HG02884 (cell line): Measurements from ENCODE around the gene MECP2.

Source experiments
- ATAC-seq: cut with Tn5 transposase; IDR thresholded peaks from one replicate; pipeline ENCODE4 v1.9.1; 2021; ENCODE audit warnings: mild to moderate bottlenecking, moderate library complexity; ENCODE audit not compliant: unreplicated experiment

MECP2 gene

GRCh38 chrX:154116426-154117211 is 19.1 kb upstream of the MECP2 start:
- no peak for ATAC-seq

GRCh38 chrX:154115750-154116149 is 18.2 kb upstream of the MECP2 start:
- ATAC-seq = no peak

GRCh38 chrX:154115071-154115470 is 17.6 kb upstream of the MECP2 start:
- ATAC-seq = no peak

GRCh38 chrX:154114652-154115051 is 17.1 kb upstream of the MECP2 start:
- ATAC-seq = no peak

GRCh38 chrX:154113729-154114128 is 16.2 kb upstream of the MECP2 start:
- ATAC-seq = no peak

- no peak for ATAC-seq
These were observed 1.0 kb upstream of the MECP2 start for GRCh38 chrX:154098551-154098950.

- no peak for ATAC-seq
These were observed 421 bp downstream of the MECP2 start for GRCh38 chrX:154097003-154097588.

GRCh38 chrX:154096140-154097002 is 1.1 kb downstream of the MECP2 start:
- no peak for ATAC-seq

GRCh38 chrX:154094833-154095232 is 2.7 kb downstream of the MECP2 start:
- ATAC-seq = no peak

GRCh38 chrX:154093965-154094364 is 3.6 kb downstream of the MECP2 start:
- ATAC-seq = no peak

GRCh38 chrX:154092371-154092770 is 5.1 kb downstream of the MECP2 start:
- no peak for ATAC-seq

GRCh38 chrX:154091678-154092077 is 5.8 kb downstream of the MECP2 start:
- no peak for ATAC-seq

- ATAC-seq = no peak
These were observed 6.8 kb downstream of the MECP2 start for GRCh38 chrX:154090731-154091130.

GRCh38 chrX:154084449-154085300 is 12.8 kb downstream of the MECP2 start:
- no peak for ATAC-seq

- ATAC-seq = no peak
These were observed 14.4 kb downstream of the MECP2 start for GRCh38 chrX:154083126-154083517.

- no peak for ATAC-seq
These were observed 15.0 kb downstream of the MECP2 start for GRCh38 chrX:154082396-154083125.

GRCh38 chrX:154077101-154077500 is 20.4 kb downstream of the MECP2 start:
- no peak for ATAC-seq

GRCh38 chrX:154074199-154074598 is 23.3 kb downstream of the MECP2 start:
- ATAC-seq = no peak

GRCh38 chrX:154072192-154072591 is 25.3 kb downstream of the MECP2 start:
- no peak for ATAC-seq

GRCh38 chrX:154068560-154068959 is 29.0 kb downstream of the MECP2 start:
- no peak for ATAC-seq
